H1 (cell line): Measurements from ENCODE around the gene GBE1. TPM values are rescaled to one million over a fixed set of nuclear protein-coding genes. Genes with fewer than 3 reads are reported as not detected.

Experiments
- CTCF ChIA-PET: fragments of 300-600 bp; sonication (Branson Sonifier 250); formaldehyde crosslinking; loops from one replicate; lab custom pipeline; 2021; ENCODE audit not compliant: partially characterized antibody; lab: Charles Lee
- POLR2A ChIA-PET: fragments of 300-600 bp; sonication (Branson Sonifier 250); formaldehyde crosslinking; loops from one replicate; lab custom pipeline; 2021; ENCODE audit warnings: inconsistent platforms; ENCODE audit not compliant: partially characterized antibody; lab: Charles Lee
- DNase-seq, 2 experiments: peaks; one replicate each; pipeline versions ENCODE4 v3.0.0 to v3.0.0-alpha.2; 2010 to 2022; ENCODE audit warnings: low spot score in 2 of 2, low read depth in 1 of 2, mixed read lengths in 1 of 2
- FAIRE-seq: peaks from 2 replicates; lab custom pipeline; 2011; peaks lifted over from hg19 to GRCh38; lab: Jason Lieb, UNC
- H2AFZ ChIP-seq: 2 replicates; pipeline ENCODE4 v1.8.1; 2012; ENCODE audit warnings: low read length, inconsistent platforms
- H2AK5ac ChIP-seq: 2 replicates; pipeline ENCODE4 v1.6.1; 2013; ENCODE audit warnings: low read depth, low read length
- H2BK120ac ChIP-seq: replicated peaks from 2 replicates; pipeline ENCODE3; 2013; ENCODE audit warnings: low read depth, low read length, inconsistent platforms
- H2BK12ac ChIP-seq: 2 replicates; pipeline ENCODE4 v1.6.1; 2013; ENCODE audit warnings: low read depth, low read length
- H2BK15ac ChIP-seq: 2 replicates; pipeline ENCODE4 v1.6.1; 2013; ENCODE audit warnings: low read length
- H2BK20ac ChIP-seq: 2 replicates; pipeline ENCODE4 v1.6.1; 2013; ENCODE audit warnings: low read length
- H2BK5ac ChIP-seq: 2 replicates; pipeline ENCODE4 v1.6.1; 2013; ENCODE audit warnings: low read depth, low read length
- H3K14ac ChIP-seq: 2 replicates; pipeline ENCODE4 v1.6.1; 2013; ENCODE audit warnings: inconsistent platforms; ENCODE audit not compliant: insufficient read length
- H3K18ac ChIP-seq: 2 replicates; pipeline ENCODE4 v1.6.1; 2013; ENCODE audit warnings: low read length; ENCODE audit errors: extremely low read depth
- H3K23ac ChIP-seq: 2 replicates; pipeline ENCODE4 v1.6.1; 2013; ENCODE audit warnings: inconsistent platforms; ENCODE audit not compliant: insufficient read length
- H3K23me2 ChIP-seq: 2 replicates; pipeline ENCODE4 v1.6.1; 2013; ENCODE audit warnings: low read depth, low read length
- H3K27ac ChIP-seq: 2 replicates; pipeline ENCODE4 v1.6.1; 2011; ENCODE audit warnings: low read depth, low read length, inconsistent platforms
- H3K27me3 ChIP-seq, 4 experiments: replicated peaks in 1 of 4; 1 replicate in 1 of 4; 2 replicates in 3 of 4; pipeline versions ENCODE4 v1.6.1 to v1.8.1; 2011 to 2013; ENCODE audit warnings: low read length in 3 of 4, mild to moderate bottlenecking in 3 of 4, inconsistent platforms in 2 of 4, mixed read lengths in 2 of 4, moderate library complexity in 1 of 4; ENCODE audit not compliant: control insufficient read depth in 3 of 4, insufficient read depth in 3 of 4; ENCODE audit errors: extremely low read depth in 1 of 4
- H3K36me3 ChIP-seq, 4 experiments: 2 replicates each; pipeline versions ENCODE4 v1.6.1 to v1.8.1; 2011 to 2013; ENCODE audit warnings: mild to moderate bottlenecking in 4 of 4, low read length in 3 of 4, moderate library complexity in 2 of 4, control low read depth in 1 of 4, inconsistent platforms in 1 of 4; ENCODE audit not compliant: insufficient read depth in 4 of 4, control insufficient read depth in 2 of 4
- H3K4ac ChIP-seq: replicated peaks from 2 replicates; pipeline ENCODE3; 2013; ENCODE audit warnings: low read length, low read depth, mixed read lengths, inconsistent platforms; ENCODE audit not compliant: insufficient read length
- H3K4me1 ChIP-seq, 4 experiments: replicated peaks in 1 of 4; 1 replicate in 1 of 4; 2 replicates in 3 of 4; pipeline versions ENCODE4 v1.6.1 to v1.8.1; 2011 to 2013; ENCODE audit warnings: low read length in 3 of 4, inconsistent platforms in 2 of 4, mixed read lengths in 1 of 4; ENCODE audit not compliant: insufficient read depth in 4 of 4, control insufficient read depth in 3 of 4
- H3K4me2 ChIP-seq, 2 experiments: 2 replicates each; pipeline versions ENCODE4 v1.6.1 to v1.8.1; 2011 to 2013; ENCODE audit warnings: low read depth in 2 of 2, low read length in 2 of 2, control low read depth in 1 of 2, inconsistent platforms in 1 of 2, mild to moderate bottlenecking in 1 of 2; ENCODE audit not compliant: insufficient read depth in 1 of 2
- H3K4me3 ChIP-seq, 4 experiments: fragments of 200-600, 300-600 bp in 1 of 4; sonication (generic), shearing (Covaris generic), sonication (Bioruptor Twin) in 1 of 4; 2 replicates each; pipeline versions ENCODE4 v1.5.1 to v1.8.1; 2011 to 2016; ENCODE audit warnings: low read length in 4 of 4, low read depth in 3 of 4, control low read depth in 2 of 4, inconsistent platforms in 2 of 4, mild to moderate bottlenecking in 2 of 4, mixed read lengths in 1 of 4, moderate library complexity in 1 of 4; ENCODE audit not compliant: insufficient read depth in 2 of 4; ENCODE audit errors: extremely low read depth in 1 of 4
- H3K56ac ChIP-seq: replicated peaks from 2 replicates; pipeline ENCODE3; 2013; ENCODE audit warnings: low read depth, mild to moderate bottlenecking, mixed read lengths, low read length, inconsistent platforms; ENCODE audit not compliant: insufficient read length
- H3K79me1 ChIP-seq: 2 replicates; pipeline ENCODE4 v1.6.1; 2013; ENCODE audit warnings: low read depth, low read length, control low read depth
- H3K79me2 ChIP-seq, 2 experiments: 2 replicates each; pipeline versions ENCODE4 v1.6.1 to v1.8.1; 2012 to 2013; ENCODE audit warnings: low read length in 2 of 2, mild to moderate bottlenecking in 2 of 2, inconsistent platforms in 1 of 2; ENCODE audit not compliant: insufficient read depth in 2 of 2, control insufficient read depth in 1 of 2
- H3K9ac ChIP-seq, 4 experiments: replicated peaks in 1 of 4; 1 replicate in 1 of 4; 2 replicates in 3 of 4; pipeline versions ENCODE4 v1.6.1 to v1.8.1; 2011 to 2013; ENCODE audit warnings: low read depth in 3 of 4, low read length in 3 of 4, control low read depth in 2 of 4, mild to moderate bottlenecking in 2 of 4, moderate library complexity in 2 of 4, inconsistent platforms in 1 of 4; ENCODE audit errors: extremely low read depth in 1 of 4
- H3K9me3 ChIP-seq, 2 experiments: 2 replicates each; pipeline versions ENCODE4 v1.6.1 to v1.8.1; 2012 to 2013; ENCODE audit warnings: mild to moderate bottlenecking in 2 of 2, moderate library complexity in 2 of 2, control low read depth in 1 of 2, inconsistent platforms in 1 of 2, low read depth in 1 of 2, low read length in 1 of 2, mixed read lengths in 1 of 2; ENCODE audit not compliant: insufficient read depth in 2 of 2
- H4K20me1 ChIP-seq, 2 experiments: replicated peaks in 1 of 2; 2 replicates each; pipeline versions ENCODE3 to v1.8.1; 2011 to 2013; ENCODE audit warnings: inconsistent platforms in 2 of 2, low read length in 2 of 2, mild to moderate bottlenecking in 1 of 2; ENCODE audit not compliant: insufficient read depth in 2 of 2, control insufficient read depth in 1 of 2
- H4K5ac ChIP-seq: 2 replicates; pipeline ENCODE4 v1.6.1; 2013; ENCODE audit warnings: low read length, low read depth, mixed read lengths, inconsistent platforms; ENCODE audit not compliant: insufficient read length
- H4K8ac ChIP-seq: 2 replicates; pipeline ENCODE4 v1.8.0; 2013; ENCODE audit warnings: mild to moderate bottlenecking, moderate library complexity, low read length, inconsistent platforms; ENCODE audit not compliant: insufficient read depth; ENCODE audit errors: extremely low read depth
- H4K91ac ChIP-seq: replicated peaks from 2 replicates; pipeline ENCODE3; 2013; ENCODE audit warnings: low read length, mixed read lengths, inconsistent platforms; ENCODE audit not compliant: insufficient read length
- BCL11A ChIP-seq, 2 experiments: IDR thresholded peaks; one replicate each; pipeline ENCODE4 v1.6.1; 2011; ENCODE audit warnings: low read depth in 2 of 2, low read length in 2 of 2, mild to moderate bottlenecking in 2 of 2
- CBX5 ChIP-seq: fragments of 300-800, 300-1000 bp; sonication (generic); IDR thresholded peaks from 2 replicates; pipeline ENCODE4 v1.7.1; 2016; ENCODE audit warnings: antibody characterized with exemption, low read length, low read depth
- CBX8 ChIP-seq: fragments of 300-800, 300-1000 bp; sonication (generic); IDR thresholded peaks from 2 replicates; pipeline ENCODE4 v1.7.1; 2016; ENCODE audit warnings: low read depth, low read length, borderline replicate concordance
- GABPA ChIP-seq: IDR thresholded peaks from 2 replicates; pipeline ENCODE4 v1.6.1; 2011; ENCODE audit warnings: mild to moderate bottlenecking, low read length, moderate library complexity, borderline replicate concordance; ENCODE audit not compliant: insufficient read depth
- NRF1 ChIP-seq: IDR thresholded peaks from 2 replicates; pipeline ENCODE4 v1.6.1; 2011; ENCODE audit warnings: mild to moderate bottlenecking, low read depth, low read length, improper control_type of control experiment
- PHF8 ChIP-seq: fragments of 200-600 bp; sonication (generic); conservative IDR thresholded peaks from 2 replicates; pipeline ENCODE4 v1.7.1; 2012; ENCODE audit warnings: low read depth, mild to moderate bottlenecking, inconsistent platforms, low read length, moderate library complexity
- POLR2AphosphoS5 ChIP-seq: IDR thresholded peaks from 2 replicates; pipeline ENCODE4 v1.6.1; 2011; ENCODE audit warnings: low read depth, low read length
- POU5F1 ChIP-seq: IDR thresholded peaks from 2 replicates; pipeline ENCODE4 v1.6.1; 2011; ENCODE audit warnings: low read depth, mild to moderate bottlenecking, low read length, moderate library complexity
- SAP30 ChIP-seq: fragments of 300-600 bp; sonication (generic); IDR thresholded peaks from 2 replicates; pipeline ENCODE4 v1.7.1; 2012; ENCODE audit warnings: low read length, moderate library complexity, mild to moderate bottlenecking, inconsistent platforms; ENCODE audit not compliant: insufficient read depth, insufficient replicate concordance
- SIX5 ChIP-seq: IDR thresholded peaks from 2 replicates; pipeline ENCODE4 v1.6.1; 2011; ENCODE audit warnings: mild to moderate bottlenecking, low read depth, low read length
- SP4 ChIP-seq: IDR thresholded peaks from 2 replicates; pipeline ENCODE4 v1.6.1; 2012; ENCODE audit warnings: low read length, inconsistent platforms
- YY1 ChIP-seq: IDR thresholded peaks from 2 replicates; pipeline ENCODE4 v1.6.1; 2011; ENCODE audit warnings: low read depth, mild to moderate bottlenecking, low read length
- WGBS, 2 experiments: shearing (Covaris generic) in 1 of 2; methylation state at CpG; one replicate each; pipeline versions ENCODE4 v1.1.6 to v1.1.7; 2013 to 2015; ENCODE audit warnings: low lambda C conversion rate in 2 of 2, mixed read lengths in 2 of 2, inconsistent platforms in 1 of 2, low coverage in 1 of 2, missing lambda C conversion rate in 1 of 2; ENCODE audit not compliant: insufficient replicate concordance in 2 of 2, insufficient coverage in 1 of 2, insufficient read length in 1 of 2; ENCODE audit errors: extremely low coverage in 1 of 2, missing lambda C conversion rate in 1 of 2; 5-methylcytosine and 5-hydroxymethylcytosine counted together
- polyA plus RNA-seq, 7 experiments: library from polyadenylated mRNA; depleted of rRNA in 3 of 7; stranded (reverse) in 5 of 7; unstranded in 2 of 7; fragments of >200 nt in 5 of 7; fragments of 200-250 nt in 2 of 7; gene quantifications; 1 replicate in 5 of 7; 2 replicates in 1 of 7; 4 replicates in 1 of 7; pipeline versions ENCODE4 v1.2.1 to v1.2.3, GENCODE V29; 2011 to 2013; ENCODE audit warnings: missing spikeins in 2 of 7, mixed read lengths in 2 of 7
- total RNA-seq: library from RNA; stranded (reverse); fragmentation: NEBNext Ultra II Directional; extraction: Animal tissue kit (Norgen Biotek cat#: 25700); gene quantifications from 2 replicates; pipeline ENCODE4 v1.2.1, GENCODE V29; 2021

GBE1 gene
- total and polyA plus RNA-seq, 2 of the 8 experiments (the other 6 are each of a cell fraction or from before 2014, with no cell fraction given) = 3.3 to 7.3 TPM

- no peak overlapping the region for H3K4me3 ChIP-seq
- no peak for FAIRE-seq
- CTCF ChIA-PET = no interaction called here
Observed at GRCh38 chr3:81799403-81799802, 38.0 kb upstream of the GBE1 start.

More at GRCh38 chr3:81799403-81799802, 38.0 kb upstream of the GBE1 start:
- Histone ChIP-seq H3K4me2 (no peak overlapping the region), H3K36me3 (no peaks in the 10 kb centered on the region), H2AK5ac (no peak overlapping the region), H3K27ac (no peak overlapping the region), H3K23me2 (no peaks in the 10 kb centered on the region), H3K79me2 (no peaks in the 10 kb centered on the region), H4K5ac (no peak overlapping the region), H3K56ac (no peak overlapping the region), H2BK20ac (no peak overlapping the region), H3K27me3 (no peaks in the 10 kb centered on the region), H3K79me1 (no peaks in the 10 kb centered on the region), H3K4me1 (no peaks in the 10 kb centered on the region), H2BK12ac (no peak overlapping the region), H2BK5ac (no peak overlapping the region), H2BK15ac (no peak overlapping the region), H2BK120ac (no peak overlapping the region), H4K91ac (no peak overlapping the region), H2AFZ (no peak overlapping the region), H3K18ac (no peak overlapping the region), H3K14ac (no peak overlapping the region), H3K4ac (no peak overlapping the region), H3K23ac (no peak overlapping the region), H4K8ac (no peak overlapping the region), H4K20me1 (no peaks in the 10 kb centered on the region), H3K9me3 (no peaks in the 10 kb centered on the region), H3K9ac (no peak overlapping the region)
- POLR2A ChIA-PET = no interaction called here
- 97% methylated on average over 4 of the region's 4 CpGs; no CpG with 5 or more reads in 1 of the 2 experiments for WGBS, 2 experiments
- DNase-seq = no peak
- no peak for TF ChIP-seq CBX5
- TF ChIP-seq PHF8 = no peak
- no peak for TF ChIP-seq POLR2AphosphoS5
- TF ChIP-seq GABPA = no peak
- TF ChIP-seq POU5F1 = no peak
- no peak for TF ChIP-seq YY1
- TF ChIP-seq SP4 = no peak
- TF ChIP-seq SIX5 = no peak
- no peak for TF ChIP-seq BCL11A (IDR thresholded peaks at IDR 0.05; ENCODE audit: low read depth in 2 of 2, low read length in 2 of 2)
- no peak for TF ChIP-seq NRF1
- TF ChIP-seq SAP30 = no peak
- TF ChIP-seq CBX8 = no peak
